Peyer's patch (tissue), 4 donors: ENCODE results near the gene KLF11.

Experiments
- CTCF ChIP-seq, 6 experiments: fragments of 450-650 bp in 4 of 6; fragments of 200-600 bp in 2 of 6; sonication (generic) in 1 of 6; IDR thresholded peaks; one replicate each; pipeline ENCODE4 v1.5.1; 2017 to 2019; ENCODE audit warnings: antibody characterized with exemption in 6 of 6, mild to moderate bottlenecking in 3 of 6, moderate library complexity in 1 of 6
- POLR2A ChIP-seq, 2 donors: fragments of 450-650 bp; IDR thresholded peaks; one replicate each; pipeline ENCODE4 v1.5.1; 2017; ENCODE audit warnings: antibody characterized with exemption in 2 of 2, mild to moderate bottlenecking in 2 of 2, moderate library complexity in 2 of 2

- TF ChIP-seq POLR2A (IDR thresholded peaks at IDR 0.05) = no peak
- TF ChIP-seq CTCF (IDR thresholded peaks at IDR 0.05) = no peak
Observed at GRCh38 chr2:10032746-10033105, 10.6 kb upstream of the KLF11 start.
